ENCODE measurements around the gene PDE4B.

DNA sequence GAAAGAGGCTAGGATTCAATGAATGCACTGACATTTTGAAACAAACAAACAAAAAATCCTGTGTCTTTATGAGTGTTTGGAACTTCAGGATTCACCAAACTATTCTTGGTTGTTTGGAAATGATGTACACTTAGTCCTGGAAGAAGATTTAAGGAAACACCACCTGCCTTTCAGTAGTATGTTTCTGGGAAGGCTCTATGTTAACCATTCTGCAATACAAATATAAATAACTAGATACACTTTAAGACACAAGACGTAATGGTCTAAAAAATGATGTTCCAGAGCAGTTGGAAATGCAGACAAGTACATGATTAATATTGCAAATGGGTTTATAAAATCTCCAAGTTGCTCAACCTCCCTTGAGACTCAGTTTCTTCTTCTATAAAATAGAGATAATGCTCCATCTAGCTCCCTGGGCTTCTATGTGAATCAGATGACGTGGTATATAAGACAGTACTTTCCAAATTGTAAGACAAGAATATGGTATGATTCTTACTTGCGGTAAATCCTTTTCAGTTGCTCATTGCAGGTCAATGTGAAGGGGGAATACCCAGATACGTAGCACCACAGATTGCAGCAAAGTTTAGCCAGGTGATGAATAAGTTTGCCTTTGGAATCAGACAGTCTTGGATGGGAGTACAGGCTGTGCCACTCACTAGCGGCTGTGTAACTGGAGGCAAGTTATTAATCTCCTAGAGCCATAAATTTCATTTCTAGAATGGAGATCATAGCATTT lies 516.5 kb downstream of the PDE4B start:
- TF ChIP-seq, protein P1, sequence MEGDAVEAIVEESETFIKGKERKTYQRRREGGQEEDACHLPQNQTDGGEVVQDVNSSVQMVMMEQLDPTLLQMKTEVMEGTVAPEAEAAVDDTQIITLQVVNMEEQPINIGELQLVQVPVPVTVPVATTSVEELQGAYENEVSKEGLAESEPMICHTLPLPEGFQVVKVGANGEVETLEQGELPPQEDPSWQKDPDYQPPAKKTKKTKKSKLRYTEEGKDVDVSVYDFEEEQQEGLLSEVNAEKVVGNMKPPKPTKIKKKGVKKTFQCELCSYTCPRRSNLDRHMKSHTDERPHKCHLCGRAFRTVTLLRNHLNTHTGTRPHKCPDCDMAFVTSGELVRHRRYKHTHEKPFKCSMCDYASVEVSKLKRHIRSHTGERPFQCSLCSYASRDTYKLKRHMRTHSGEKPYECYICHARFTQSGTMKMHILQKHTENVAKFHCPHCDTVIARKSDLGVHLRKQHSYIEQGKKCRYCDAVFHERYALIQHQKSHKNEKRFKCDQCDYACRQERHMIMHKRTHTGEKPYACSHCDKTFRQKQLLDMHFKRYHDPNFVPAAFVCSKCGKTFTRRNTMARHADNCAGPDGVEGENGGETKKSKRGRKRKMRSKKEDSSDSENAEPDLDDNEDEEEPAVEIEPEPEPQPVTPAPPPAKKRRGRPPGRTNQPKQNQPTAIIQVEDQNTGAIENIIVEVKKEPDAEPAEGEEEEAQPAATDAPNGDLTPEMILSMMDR (IDR thresholded peaks at IDR 0.05; ENCODE audit: insufficient read depth, low read depth, low read length) = no peak
- TF ChIP-seq EZH2 (IDR thresholded peaks at IDR 0.05; ENCODE audit: insufficient read depth, low read length) = no peak
